ENCODE results near the gene CELA1. TPM values are rescaled to one million over a fixed set of nuclear protein-coding genes. Genes with fewer than 3 reads are reported as not detected.
"Not testable (repeated sequence)": the region's sequence is repeated elsewhere in the genome, so short reads cannot be mapped to it uniquely, and the experiment has no call there.

CELA1 gene
- total RNA-seq, 1 donor from 2014 or later, result not detected

GRCh38 chr12:51300768-51301167, 45.7 kb downstream of the CELA1 start:
- Mint-ChIP-seq H3K27ac (peak overlapping the region; percentile 20), H3K36me3 (ENCODE audit: low read depth) (peaks cover 48% of the 10 kb centered on the region)
- H3K4me1 Mint-ChIP-seq; H3K27me3 Mint-ChIP-seq; H3K9me3 Mint-ChIP-seq; H3K4me3 Mint-ChIP-seq; intact Hi-C loops (cut with micrococcal nuclease); DNase-seq: not testable (repeated sequence)

- Mint-ChIP-seq H3K36me3 (ENCODE audit: low read depth) (peaks cover 47% of the 10 kb centered on the region), H3K4me1 (peaks cover 5% of the 10 kb centered on the region), H3K9me3 (no peaks in the 10 kb centered on the region), H3K4me3 (no peak overlapping the region), H3K27ac (no peak overlapping the region), H3K27me3 (no peaks in the 10 kb centered on the region)
- intact Hi-C loops (cut with micrococcal nuclease), result no loop called here
- no peak for DNase-seq
Measured at GRCh38 chr12:51295651-51296050, 50.8 kb downstream of the CELA1 start.

GRCh38 chr12:51294097-51294496, 52.4 kb downstream of the CELA1 start:
- DNase-seq; H3K9me3 Mint-ChIP-seq; H3K4me3 Mint-ChIP-seq; intact Hi-C loops (cut with micrococcal nuclease); H3K4me1 Mint-ChIP-seq; H3K27me3 Mint-ChIP-seq: not testable (repeated sequence)
- Mint-ChIP-seq H3K27ac (peak overlapping the region; percentile 9), H3K36me3 (ENCODE audit: low read depth) (peaks cover 49% of the 10 kb centered on the region)

- no peak for DNase-seq
- peak overlapping the region; percentile 9 for H3K27ac Mint-ChIP-seq
- H3K4me1 Mint-ChIP-seq, result peaks cover 5% of the 10 kb centered on the region
- H3K27me3 Mint-ChIP-seq, result no peaks in the 10 kb centered on the region
- no peak overlapping the region for H3K4me3 Mint-ChIP-seq
- no peaks in the 10 kb centered on the region for H3K9me3 Mint-ChIP-seq
- H3K36me3 Mint-ChIP-seq (ENCODE audit: low read depth), result peaks cover 52% of the 10 kb centered on the region
- intact Hi-C loops (cut with micrococcal nuclease), result no loop called here
Measured at GRCh38 chr12:51293696-51294095, 52.8 kb downstream of the CELA1 start.

- DNase-seq; H3K9me3 Mint-ChIP-seq; H3K27me3 Mint-ChIP-seq; intact Hi-C loops (cut with micrococcal nuclease); H3K4me1 Mint-ChIP-seq; H3K4me3 Mint-ChIP-seq: not testable (repeated sequence)
- Mint-ChIP-seq H3K27ac (peak overlapping the region; percentile 38), H3K36me3 (ENCODE audit: low read depth) (peaks cover 53% of the 10 kb centered on the region)
Measured at GRCh38 chr12:51291603-51292513, 54.6 kb downstream of the CELA1 start.

- no peak for DNase-seq
- H3K4me1 Mint-ChIP-seq, result no peaks in the 10 kb centered on the region
- no peaks in the 10 kb centered on the region for H3K27me3 Mint-ChIP-seq
- H3K27ac Mint-ChIP-seq, result no peak overlapping the region
- no peaks in the 10 kb centered on the region for H3K9me3 Mint-ChIP-seq
- intact Hi-C loops (cut with micrococcal nuclease), result no loop called here
- H3K36me3 Mint-ChIP-seq (ENCODE audit: low read depth), result peaks cover 35% of the 10 kb centered on the region
- H3K4me3 Mint-ChIP-seq, result no peak overlapping the region
Measured at GRCh38 chr12:51285843-51286242, 60.6 kb downstream of the CELA1 start.

- Mint-ChIP-seq H3K9me3 (no peaks in the 10 kb centered on the region), H3K4me3 (no peak overlapping the region), H3K27me3 (no peaks in the 10 kb centered on the region), H3K36me3 (ENCODE audit: low read depth) (peaks cover 15% of the 10 kb centered on the region), H3K4me1 (no peaks in the 10 kb centered on the region), H3K27ac (no peak overlapping the region)
- DNase-seq, result no peak
- intact Hi-C loops (cut with micrococcal nuclease), result no loop called here
Measured at GRCh38 chr12:51281202-51281924, 65.1 kb downstream of the CELA1 start.

Other genes starting within 250 kb of the CELA1 start
- gene TFCP2, start 173.5 kb downstream of the CELA1 start, total RNA-seq, result 43.1 and 46.3 TPM in 2 replicates
- gene POU6F1, start 128.6 kb downstream of the CELA1 start, total RNA-seq, result 5.1 and 9.0 TPM in 2 replicates
- gene DAZAP2, start 107.9 kb downstream of the CELA1 start, total RNA-seq, result 135 and 146 TPM in 2 replicates
- gene SMAGP, start 76.3 kb downstream of the CELA1 start, total RNA-seq, result 0.24 and 0.26 TPM in 2 replicates
- gene BIN2, start 22.5 kb downstream of the CELA1 start, total RNA-seq, result 31.7 and 33.2 TPM in 2 replicates
- gene GALNT6, start 44.7 kb upstream of the CELA1 start, total RNA-seq, result 10.7 and 12.8 TPM in 2 replicates
- gene SLC4A8, start 78.2 kb upstream of the CELA1 start, total RNA-seq, result 1.4 and 2.3 TPM in 2 replicates
- gene SCN8A, start 244.6 kb upstream of the CELA1 start, total RNA-seq, result 0.12 and 0.38 TPM in 2 replicates